GM10248 (cell line): ENCODE data around the gene MAP3K9.

Experiments used
- CTCF ChIA-PET: fragments of 300-600 bp; sonication (Branson Sonifier 250); formaldehyde crosslinking; extraction: SDS; loops from one replicate; lab custom pipeline; 2021; ENCODE audit warnings: antibody characterized with exemption; lab: Yijun Ruan, JAX
- POLR2A ChIA-PET: fragments of 350-650 bp; sonication (Branson Sonifier 250); formaldehyde crosslinking; extraction: SDS; loops from one replicate; lab custom pipeline; 2020; ENCODE audit warnings: antibody characterized with exemption; lab: Yijun Ruan, JAX
- DNase-seq: peaks from one replicate; pipeline ENCODE4 v3.0.0; 2012; ENCODE audit errors: extremely low spot score
- CTCF ChIP-seq: IDR thresholded peaks from 2 replicates; pipeline ENCODE4 v1.5.1; 2012; ENCODE audit warnings: mild to moderate bottlenecking, low read depth; ENCODE audit errors: extremely low read depth, missing control alignments, control extremely low read depth

MAP3K9 gene

GRCh38 chr14:70696026-70696425 is 113.3 kb downstream of the MAP3K9 start:
- no peak for DNase-seq
- ChIA-PET CTCF (interaction anchor here (0.9 to 1.9 kb wide), 4 partner anchors 9 to 30 kb away, joined by 3 to 11 read pairs (median 4); no protein-coding TSS in a partner anchor), POLR2A (no interaction called here)
- TF ChIP-seq CTCF: no peak

GRCh38 chr14:70692210-70692609 is 117.1 kb downstream of the MAP3K9 start:
- ChIA-PET CTCF (interaction anchor here (2.2 to 3.8 kb wide), 3 partner anchors 15 to 21 kb away, joined by 7 to 15 read pairs (median 10); no protein-coding TSS in a partner anchor), POLR2A (no interaction called here)
- no peak for TF ChIP-seq CTCF
- DNase-seq: no peak

- ChIA-PET POLR2A (no interaction called here), CTCF (interaction anchor here (0.8 kb wide), 1 partner anchor 16 kb away, joined by 3 read pairs; no protein-coding TSS in a partner anchor)
- TF ChIP-seq CTCF: no peak
- no peak for DNase-seq
Measured at GRCh38 chr14:70685474-70686197, 123.7 kb downstream of the MAP3K9 start.

- DNase-seq: no peak
- POLR2A ChIA-PET: no interaction called here
- TF ChIP-seq CTCF: no peak
- CTCF ChIA-PET: interaction anchor here (1.7 kb wide), 1 partner anchor 18 kb away, joined by 4 read pairs; no protein-coding TSS in a partner anchor
Measured at GRCh38 chr14:70683983-70684382, 125.3 kb downstream of the MAP3K9 start.

- TF ChIP-seq CTCF: no peak
- DNase-seq: no peak
- ChIA-PET CTCF (interaction anchor here (1.8 kb wide), 1 partner anchor 9 kb away, joined by 13 read pairs; no protein-coding TSS in a partner anchor), POLR2A (no interaction called here)
Measured at GRCh38 chr14:70680748-70681147, 128.6 kb downstream of the MAP3K9 start.

- TF ChIP-seq CTCF: no peak
- ChIA-PET CTCF (interaction anchor here (0.9 to 4.5 kb wide), 3 partner anchors 9 to 649 kb away, joined by 3 to 15 read pairs (median 4); no protein-coding TSS in a partner anchor), POLR2A (no interaction called here)
- no peak for DNase-seq
Measured at GRCh38 chr14:70677341-70677740, 132.0 kb downstream of the MAP3K9 start.
